ENCODE data around the gene DNAI1.

DNAI1 gene

DNA sequence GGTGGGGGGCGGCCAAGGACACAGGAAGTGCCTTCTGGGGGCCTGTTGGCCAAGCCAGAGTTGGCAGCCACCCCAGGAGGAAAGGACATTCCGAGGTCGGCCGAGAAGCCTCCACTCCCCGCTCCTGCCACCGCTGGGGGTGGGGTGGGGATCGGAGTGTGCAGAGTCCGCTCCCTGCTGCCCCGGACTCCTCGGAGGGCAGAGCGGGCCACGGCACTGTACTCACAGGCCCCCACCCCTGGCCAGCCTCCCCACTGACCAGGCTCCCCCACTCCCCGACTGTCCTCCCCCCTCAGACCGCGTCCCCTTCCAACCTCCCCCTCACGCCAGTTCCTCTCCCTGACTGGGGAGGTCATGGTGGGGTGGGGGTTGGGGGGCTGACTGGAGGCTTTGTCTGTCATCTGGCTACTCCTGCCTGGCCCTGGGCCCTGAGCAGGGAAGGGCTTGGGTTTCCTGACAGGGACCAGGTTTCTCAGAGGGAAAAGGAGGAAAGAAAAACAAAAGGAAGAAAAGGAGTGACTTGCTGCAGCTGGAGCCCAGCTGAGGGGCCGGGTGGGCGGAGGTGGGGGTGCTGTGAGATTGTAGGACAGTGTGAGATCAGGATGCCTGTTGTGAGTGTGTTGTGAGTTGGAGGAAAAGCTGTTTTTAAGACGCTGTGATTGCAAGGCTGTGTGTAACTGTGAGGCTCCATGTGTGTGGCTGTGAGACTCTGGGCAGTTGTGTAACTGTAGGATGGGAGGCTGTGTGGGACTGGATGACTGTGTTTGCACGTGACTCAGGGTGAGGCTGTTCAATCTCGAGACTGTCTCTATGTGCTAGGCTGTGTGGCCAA is 101.2 kb downstream of the DNAI1 start:
- Histone ChIP-seq H2BK5ac (ENCODE audit: low read depth, low read length, poor library complexity, severe bottlenecking) (no peak overlapping the region), H4K8ac (ENCODE audit: low read length) (peak overlapping the region; percentile 20), H3K4me3 (ENCODE audit: insufficient read depth in 1 of 2, low read depth in 1 of 2, low read length in 2 of 2) (peak overlapping the region in 1 of 2 experiments; percentile 1), H3K27me3 (ENCODE audit: control insufficient read depth in 1 of 2, insufficient read depth in 1 of 2, low read length in 2 of 2) (peaks cover 25 to 89% of the 10 kb centered on the region in 2 experiments), H3K4me2 (ENCODE audit: low read length, poor library complexity, severe bottlenecking) (no peak overlapping the region), H2BK12ac (ENCODE audit: low read length in 2 of 2) (no peak overlapping the region), H3K18ac (ENCODE audit: low read depth in 1 of 2, low read length in 2 of 2) (peak overlapping the region in 1 of 2 experiments; percentile 0), H2AFZ (ENCODE audit: low read depth, low read length) (no peak overlapping the region), H4K91ac (ENCODE audit: low read length) (peak overlapping the region; percentile 28), H2AK5ac (ENCODE audit: low read length, severe bottlenecking) (no peak overlapping the region), H3K9ac (ENCODE audit: low read length) (peak overlapping the region; percentile 50), H3K4me1 (ENCODE audit: control insufficient read depth, insufficient read depth, low read depth, low read length) (peaks cover 12% of the 10 kb centered on the region), H3K14ac (ENCODE audit: low read length in 2 of 2) (peak overlapping the region in 1 of 2 experiments; percentile 9), H3K4ac (ENCODE audit: low read depth in 1 of 2, low read length in 2 of 2) (no peak overlapping the region), H3K23ac (ENCODE audit: low read length in 2 of 2) (no peak overlapping the region), H2BK120ac (ENCODE audit: low read depth, low read length) (peak overlapping the region; percentile 7), H3K27ac (ENCODE audit: low read length, poor library complexity, severe bottlenecking) (no peak overlapping the region), H3K9me3 (ENCODE audit: control insufficient read depth, low read length) (peaks cover 7% of the 10 kb centered on the region), H2BK15ac (ENCODE audit: low read depth, poor library complexity, severe bottlenecking) (no peak overlapping the region), H3K79me1 (replicated peaks; ENCODE audit: low read length, poor library complexity, severe bottlenecking) (no peaks in the 10 kb centered on the region), H3K36me3 (ENCODE audit: control insufficient read depth in 1 of 2, insufficient read depth in 2 of 2, low read depth in 1 of 2, low read length in 2 of 2) (no peaks in the 10 kb centered on the region)
- WGBS, result 45% methylated on average over 11 of the region's 21 CpGs
- DNase-seq, result peak; percentile 68

DNA sequence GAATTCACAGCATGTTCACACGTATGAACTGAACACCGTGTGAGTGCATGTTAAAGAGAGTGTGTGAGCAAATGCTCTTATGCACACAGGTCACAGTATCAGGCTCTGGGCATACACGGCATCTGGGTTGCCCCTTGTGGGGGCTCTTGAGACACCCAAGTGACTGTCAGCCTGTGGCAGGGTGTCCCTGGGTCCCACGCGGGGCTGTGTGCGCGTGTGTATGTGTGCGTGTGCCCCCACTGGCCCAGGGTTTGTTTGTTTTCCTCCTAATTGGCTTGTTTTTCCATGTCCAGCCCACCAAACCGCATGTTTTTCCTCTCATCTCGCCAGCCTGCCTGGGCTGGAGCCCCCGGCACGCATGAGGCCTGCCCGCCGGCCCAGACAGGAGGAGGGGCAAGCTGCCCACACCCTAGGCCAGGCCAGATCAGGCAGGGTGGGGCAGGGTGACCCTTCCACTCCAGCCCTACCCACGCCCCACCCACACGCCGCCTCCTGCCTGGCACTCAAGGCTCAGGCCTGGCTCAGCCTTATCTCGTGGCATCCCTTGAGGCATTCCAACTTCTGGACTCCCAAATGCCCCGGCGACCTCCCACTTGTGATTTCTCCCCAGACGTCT is 102.1 kb downstream of the DNAI1 start:
- no peaks in the 10 kb centered on the region for H3K36me3 ChIP-seq (ENCODE audit: control insufficient read depth in 1 of 2, insufficient read depth in 2 of 2, low read depth in 1 of 2, low read length in 2 of 2)
- H3K18ac ChIP-seq (ENCODE audit: low read depth in 1 of 2, low read length in 2 of 2), result no peak overlapping the region
- no peaks in the 10 kb centered on the region for H3K79me1 ChIP-seq (replicated peaks; ENCODE audit: low read length, poor library complexity, severe bottlenecking)
- H2AK5ac ChIP-seq (ENCODE audit: low read length, severe bottlenecking), result no peak overlapping the region
- H3K4me3 ChIP-seq (ENCODE audit: insufficient read depth in 1 of 2, low read depth in 1 of 2, low read length in 2 of 2), result peak overlapping the region in 1 of 2 experiments; percentile 1
- peaks cover 7% of the 10 kb centered on the region for H3K9me3 ChIP-seq (ENCODE audit: control insufficient read depth, low read length)
- H3K4ac ChIP-seq (ENCODE audit: low read depth in 1 of 2, low read length in 2 of 2), result no peak overlapping the region
- WGBS, result 90% methylated on average over 21 of the region's 21 CpGs
- H2BK120ac ChIP-seq (ENCODE audit: low read depth, low read length), result no peak overlapping the region
- peak overlapping the region in 1 of 2 experiments; percentile 72 for H3K14ac ChIP-seq (ENCODE audit: low read length in 2 of 2)
- H3K23ac ChIP-seq (ENCODE audit: low read length in 2 of 2), result no peak overlapping the region
- no peak overlapping the region for H4K91ac ChIP-seq (ENCODE audit: low read length)
- peaks cover 10% of the 10 kb centered on the region for H3K4me1 ChIP-seq (ENCODE audit: control insufficient read depth, insufficient read depth, low read depth, low read length)
- no peak overlapping the region for H2BK12ac ChIP-seq (ENCODE audit: low read length in 2 of 2)
- H3K9ac ChIP-seq (ENCODE audit: low read length), result no peak overlapping the region
- H2BK15ac ChIP-seq (ENCODE audit: low read depth, poor library complexity, severe bottlenecking), result no peak overlapping the region
- no peak for DNase-seq
- no peak overlapping the region for H3K4me2 ChIP-seq (ENCODE audit: low read length, poor library complexity, severe bottlenecking)
- no peak overlapping the region for H3K27ac ChIP-seq (ENCODE audit: low read length, poor library complexity, severe bottlenecking)
- H2BK5ac ChIP-seq (ENCODE audit: low read depth, low read length, poor library complexity, severe bottlenecking), result no peak overlapping the region
- peaks cover 30 to 95% of the 10 kb centered on the region in 2 experiments for H3K27me3 ChIP-seq (ENCODE audit: control insufficient read depth in 1 of 2, insufficient read depth in 1 of 2, low read length in 2 of 2)
- no peak overlapping the region for H4K8ac ChIP-seq (ENCODE audit: low read length)
- no peak overlapping the region for H2AFZ ChIP-seq (ENCODE audit: low read depth, low read length)

DNA sequence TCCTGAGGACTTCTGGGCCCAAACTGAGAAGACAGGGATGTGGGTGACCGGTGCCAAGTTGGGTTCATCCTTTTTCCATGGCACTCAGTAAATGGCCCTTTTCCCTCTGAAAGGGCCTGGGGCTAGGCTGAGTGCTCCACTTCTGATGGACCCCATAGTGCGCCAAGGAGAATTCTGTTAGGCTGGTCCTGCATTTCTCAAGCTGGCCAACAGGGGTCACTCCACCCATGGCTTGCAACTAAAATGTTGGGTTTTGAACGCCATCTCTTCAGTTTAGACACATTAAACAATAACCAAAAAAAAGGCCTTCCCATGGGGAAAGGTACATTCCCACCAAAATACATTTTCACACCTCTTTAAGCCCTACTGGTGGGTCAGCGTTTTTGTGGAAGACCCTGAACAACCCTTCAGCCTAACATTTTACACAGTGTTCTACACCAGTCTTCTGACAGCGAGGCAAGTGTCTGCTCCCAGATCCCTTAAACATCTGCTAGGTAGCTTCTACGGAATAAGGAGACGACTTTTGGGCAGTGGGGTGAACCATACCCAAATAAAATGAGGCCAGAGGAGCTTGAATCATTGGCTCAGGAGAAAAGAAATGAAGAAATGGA is 103.6 kb downstream of the DNAI1 start:
- Histone ChIP-seq H3K4ac (ENCODE audit: low read depth in 1 of 2, low read length in 2 of 2) (no peak overlapping the region), H3K79me1 (replicated peaks; ENCODE audit: low read length, poor library complexity, severe bottlenecking) (no peaks in the 10 kb centered on the region), H2AK5ac (ENCODE audit: low read length, severe bottlenecking) (no peak overlapping the region), H2AFZ (ENCODE audit: low read depth, low read length) (no peak overlapping the region), H3K9ac (ENCODE audit: low read length) (no peak overlapping the region), H3K23ac (ENCODE audit: low read length in 2 of 2) (no peak overlapping the region), H2BK120ac (ENCODE audit: low read depth, low read length) (no peak overlapping the region), H3K4me2 (ENCODE audit: low read length, poor library complexity, severe bottlenecking) (no peak overlapping the region), H4K91ac (ENCODE audit: low read length) (no peak overlapping the region), H3K18ac (ENCODE audit: low read depth in 1 of 2, low read length in 2 of 2) (no peak overlapping the region), H3K36me3 (ENCODE audit: control insufficient read depth in 1 of 2, insufficient read depth in 2 of 2, low read depth in 1 of 2, low read length in 2 of 2) (no peaks in the 10 kb centered on the region), H3K9me3 (ENCODE audit: control insufficient read depth, low read length) (peaks cover 7% of the 10 kb centered on the region), H4K8ac (ENCODE audit: low read length) (no peak overlapping the region), H3K27ac (ENCODE audit: low read length, poor library complexity, severe bottlenecking) (no peak overlapping the region), H3K4me3 (ENCODE audit: insufficient read depth in 1 of 2, low read depth in 1 of 2, low read length in 2 of 2) (no peak overlapping the region), H3K14ac (ENCODE audit: low read length in 2 of 2) (no peak overlapping the region), H2BK5ac (ENCODE audit: low read depth, low read length, poor library complexity, severe bottlenecking) (no peak overlapping the region), H3K27me3 (ENCODE audit: control insufficient read depth in 1 of 2, insufficient read depth in 1 of 2, low read length in 2 of 2) (peaks cover 35 to 98% of the 10 kb centered on the region in 2 experiments), H2BK15ac (ENCODE audit: low read depth, poor library complexity, severe bottlenecking) (no peak overlapping the region), H3K4me1 (ENCODE audit: control insufficient read depth, insufficient read depth, low read depth, low read length) (peaks cover 10% of the 10 kb centered on the region), H2BK12ac (ENCODE audit: low read length in 2 of 2) (no peak overlapping the region)
- WGBS, result 69% methylated on average over 7 of the region's 7 CpGs
- no peak for DNase-seq

DNA sequence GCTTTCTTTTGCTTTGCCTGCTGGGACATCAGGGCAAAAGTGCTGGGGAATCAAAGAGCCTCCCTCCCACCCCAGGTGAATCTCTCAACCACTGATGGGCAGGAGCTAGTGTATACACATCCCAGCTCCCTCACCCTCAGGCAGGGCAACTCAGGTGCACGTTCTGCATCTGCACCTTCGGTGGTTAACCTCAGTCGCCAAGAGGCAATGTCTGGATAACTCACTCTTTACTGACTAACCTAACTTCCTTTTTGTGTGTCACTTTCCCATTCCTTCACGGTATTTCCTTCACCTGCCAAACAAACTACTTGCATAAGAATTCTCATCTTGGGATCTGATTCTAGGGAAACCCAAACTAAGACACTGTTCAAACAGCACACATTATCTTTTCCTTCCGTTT is 104.7 kb downstream of the DNAI1 start:
- peak overlapping the region; percentile 32 for H2BK15ac ChIP-seq (ENCODE audit: low read depth, poor library complexity, severe bottlenecking)
- H3K9me3 ChIP-seq (ENCODE audit: control insufficient read depth, low read length), result peaks cover 7% of the 10 kb centered on the region
- H2BK12ac ChIP-seq (ENCODE audit: low read length in 2 of 2), result no peak overlapping the region
- H2BK120ac ChIP-seq (ENCODE audit: low read depth, low read length), result no peak overlapping the region
- H3K79me1 ChIP-seq (replicated peaks; ENCODE audit: low read length, poor library complexity, severe bottlenecking), result no peaks in the 10 kb centered on the region
- H4K91ac ChIP-seq (ENCODE audit: low read length), result no peak overlapping the region
- no peak for DNase-seq
- H2BK5ac ChIP-seq (ENCODE audit: low read depth, low read length, poor library complexity, severe bottlenecking), result no peak overlapping the region
- H3K18ac ChIP-seq (ENCODE audit: low read depth in 1 of 2, low read length in 2 of 2), result no peak overlapping the region
- H3K4me3 ChIP-seq (ENCODE audit: insufficient read depth in 1 of 2, low read depth in 1 of 2, low read length in 2 of 2), result no peak overlapping the region
- no peak overlapping the region for H3K4ac ChIP-seq (ENCODE audit: low read depth in 1 of 2, low read length in 2 of 2)
- H3K27me3 ChIP-seq (ENCODE audit: control insufficient read depth in 1 of 2, insufficient read depth in 1 of 2, low read length in 2 of 2), result peaks cover 45 to 98% of the 10 kb centered on the region in 2 experiments
- H3K36me3 ChIP-seq (ENCODE audit: control insufficient read depth in 1 of 2, insufficient read depth in 2 of 2, low read depth in 1 of 2, low read length in 2 of 2), result no peaks in the 10 kb centered on the region
- no peak overlapping the region for H3K9ac ChIP-seq (ENCODE audit: low read length)
- no peak overlapping the region for H4K8ac ChIP-seq (ENCODE audit: low read length)
- H2AK5ac ChIP-seq (ENCODE audit: low read length, severe bottlenecking), result no peak overlapping the region
- peaks cover 10% of the 10 kb centered on the region for H3K4me1 ChIP-seq (ENCODE audit: control insufficient read depth, insufficient read depth, low read depth, low read length)
- WGBS, result 85% methylated on average over 5 of the region's 5 CpGs
- no peak overlapping the region for H2AFZ ChIP-seq (ENCODE audit: low read depth, low read length)
- H3K4me2 ChIP-seq (ENCODE audit: low read length, poor library complexity, severe bottlenecking), result no peak overlapping the region
- no peak overlapping the region for H3K23ac ChIP-seq (ENCODE audit: low read length in 2 of 2)
- H3K14ac ChIP-seq (ENCODE audit: low read length in 2 of 2), result no peak overlapping the region
- no peak overlapping the region for H3K27ac ChIP-seq (ENCODE audit: low read length, poor library complexity, severe bottlenecking)
